Measurements from ENCODE around the gene FAM81B. TPM values are rescaled to one million over a fixed set of nuclear protein-coding genes. Genes with fewer than 3 reads are reported as not detected.

Gene FAM81B
- polyA plus RNA-seq, 1 donor = 0.39 TPM

- Histone ChIP-seq H3K27me3 (ENCODE audit: control insufficient read depth, insufficient read depth, low read length) (no peaks in the 10 kb centered on the region), H3K27ac (ENCODE audit: low read length) (no peak overlapping the region), H3K4me1 (ENCODE audit: control insufficient read depth, insufficient read depth, low read length) (no peaks in the 10 kb centered on the region), H3K36me3 (ENCODE audit: control insufficient read depth, insufficient read depth, low read length) (no peaks in the 10 kb centered on the region), H3K4me3 (ENCODE audit: low read length) (no peak overlapping the region), H3K9me3 (ENCODE audit: control insufficient read depth, low read depth, low read length) (no peaks in the 10 kb centered on the region)
- DNase-seq = no peak
- WGBS (ENCODE audit: insufficient coverage, low lambda C conversion rate) = no CpG with 5 or more reads among the region's 2 CpGs
These were observed 58.3 kb downstream of the FAM81B start for GRCh38 chr5:95449460-95449859.

- H3K27ac ChIP-seq (ENCODE audit: low read length) = no peak overlapping the region
- no peaks in the 10 kb centered on the region for H3K36me3 ChIP-seq (ENCODE audit: control insufficient read depth, insufficient read depth, low read length)
- WGBS (ENCODE audit: insufficient coverage, low lambda C conversion rate) = 75% methylated on average over 2 of the region's 2 CpGs
- H3K27me3 ChIP-seq (ENCODE audit: control insufficient read depth, insufficient read depth, low read length) = no peaks in the 10 kb centered on the region
- DNase-seq = no peak
- no peaks in the 10 kb centered on the region for H3K9me3 ChIP-seq (ENCODE audit: control insufficient read depth, low read depth, low read length)
- H3K4me1 ChIP-seq (ENCODE audit: control insufficient read depth, insufficient read depth, low read length) = no peaks in the 10 kb centered on the region
- no peak overlapping the region for H3K4me3 ChIP-seq (ENCODE audit: low read length)
These were observed 63.4 kb downstream of the FAM81B start for GRCh38 chr5:95454536-95454935.

GRCh38 chr5:95460665-95461064 is 69.5 kb downstream of the FAM81B start:
- DNase-seq = no peak
- Histone ChIP-seq H3K27me3 (ENCODE audit: control insufficient read depth, insufficient read depth, low read length) (no peaks in the 10 kb centered on the region), H3K4me1 (ENCODE audit: control insufficient read depth, insufficient read depth, low read length) (no peaks in the 10 kb centered on the region), H3K36me3 (ENCODE audit: control insufficient read depth, insufficient read depth, low read length) (peaks cover 16% of the 10 kb centered on the region), H3K4me3 (ENCODE audit: low read length) (no peak overlapping the region), H3K27ac (ENCODE audit: low read length) (no peak overlapping the region), H3K9me3 (ENCODE audit: control insufficient read depth, low read depth, low read length) (no peaks in the 10 kb centered on the region)
- WGBS (ENCODE audit: insufficient coverage, low lambda C conversion rate) = 86% methylated on average over 1 of the region's 2 CpGs

- peaks cover 31% of the 10 kb centered on the region for H3K36me3 ChIP-seq (ENCODE audit: control insufficient read depth, insufficient read depth, low read length)
- no CpG with 5 or more reads among the region's 1 CpG for WGBS (ENCODE audit: insufficient coverage, low lambda C conversion rate)
- DNase-seq = no peak
- no peaks in the 10 kb centered on the region for H3K27me3 ChIP-seq (ENCODE audit: control insufficient read depth, insufficient read depth, low read length)
- no peak overlapping the region for H3K4me3 ChIP-seq (ENCODE audit: low read length)
- H3K4me1 ChIP-seq (ENCODE audit: control insufficient read depth, insufficient read depth, low read length) = no peaks in the 10 kb centered on the region
- no peak overlapping the region for H3K27ac ChIP-seq (ENCODE audit: low read length)
- H3K9me3 ChIP-seq (ENCODE audit: control insufficient read depth, low read depth, low read length) = no peaks in the 10 kb centered on the region
These were observed 80.3 kb downstream of the FAM81B start for GRCh38 chr5:95471487-95471886.

GRCh38 chr5:95471942-95472341 is 80.8 kb downstream of the FAM81B start:
- no peak overlapping the region for H3K4me3 ChIP-seq (ENCODE audit: low read length)
- H3K9me3 ChIP-seq (ENCODE audit: control insufficient read depth, low read depth, low read length) = no peaks in the 10 kb centered on the region
- DNase-seq = no peak
- H3K27ac ChIP-seq (ENCODE audit: low read length) = no peak overlapping the region
- no peaks in the 10 kb centered on the region for H3K27me3 ChIP-seq (ENCODE audit: control insufficient read depth, insufficient read depth, low read length)
- no peaks in the 10 kb centered on the region for H3K4me1 ChIP-seq (ENCODE audit: control insufficient read depth, insufficient read depth, low read length)
- H3K36me3 ChIP-seq (ENCODE audit: control insufficient read depth, insufficient read depth, low read length) = peaks cover 29% of the 10 kb centered on the region

GRCh38 chr5:95484421-95484820 is 93.3 kb downstream of the FAM81B start:
- no peaks in the 10 kb centered on the region for H3K27me3 ChIP-seq (ENCODE audit: control insufficient read depth, insufficient read depth, low read length)
- WGBS (ENCODE audit: insufficient coverage, low lambda C conversion rate) = 100% methylated on average over 4 of the region's 7 CpGs
- peaks cover 60% of the 10 kb centered on the region for H3K36me3 ChIP-seq (ENCODE audit: control insufficient read depth, insufficient read depth, low read length)
- no peaks in the 10 kb centered on the region for H3K4me1 ChIP-seq (ENCODE audit: control insufficient read depth, insufficient read depth, low read length)
- H3K9me3 ChIP-seq (ENCODE audit: control insufficient read depth, low read depth, low read length) = peaks cover 27% of the 10 kb centered on the region
- H3K4me3 ChIP-seq (ENCODE audit: low read length) = no peak overlapping the region
- no peak for DNase-seq
- no peak overlapping the region for H3K27ac ChIP-seq (ENCODE audit: low read length)

GRCh38 chr5:95486191-95486590 is 95.0 kb downstream of the FAM81B start:
- peaks cover 63% of the 10 kb centered on the region for H3K36me3 ChIP-seq (ENCODE audit: control insufficient read depth, insufficient read depth, low read length)
- DNase-seq = no peak
- no peaks in the 10 kb centered on the region for H3K27me3 ChIP-seq (ENCODE audit: control insufficient read depth, insufficient read depth, low read length)
- WGBS (ENCODE audit: insufficient coverage, low lambda C conversion rate) = no CpG with 5 or more reads among the region's 2 CpGs
- H3K4me1 ChIP-seq (ENCODE audit: control insufficient read depth, insufficient read depth, low read length) = no peaks in the 10 kb centered on the region
- no peak overlapping the region for H3K27ac ChIP-seq (ENCODE audit: low read length)
- peaks cover 28% of the 10 kb centered on the region for H3K9me3 ChIP-seq (ENCODE audit: control insufficient read depth, low read depth, low read length)
- no peak overlapping the region for H3K4me3 ChIP-seq (ENCODE audit: low read length)

GRCh38 chr5:95487880-95488279 is 96.7 kb downstream of the FAM81B start:
- no peak overlapping the region for H3K27ac ChIP-seq (ENCODE audit: low read length)
- H3K36me3 ChIP-seq (ENCODE audit: control insufficient read depth, insufficient read depth, low read length) = peaks cover 58% of the 10 kb centered on the region
- H3K9me3 ChIP-seq (ENCODE audit: control insufficient read depth, low read depth, low read length) = peaks cover 28% of the 10 kb centered on the region
- H3K4me1 ChIP-seq (ENCODE audit: control insufficient read depth, insufficient read depth, low read length) = no peaks in the 10 kb centered on the region
- H3K27me3 ChIP-seq (ENCODE audit: control insufficient read depth, insufficient read depth, low read length) = no peaks in the 10 kb centered on the region
- DNase-seq = no peak
- H3K4me3 ChIP-seq (ENCODE audit: low read length) = no peak overlapping the region

Other genes starting within 250 kb of the FAM81B start
- 4.8 TPM for gene MCTP1, start 106.3 kb upstream of the FAM81B start, polyA plus RNA-seq
- gene SKIC3, start 163.6 kb downstream of the FAM81B start, polyA plus RNA-seq = 76.2 TPM
- 7.9 TPM for gene ARSK, start 163.7 kb downstream of the FAM81B start, polyA plus RNA-seq
- 0.90 TPM for gene GPR150, start 228.7 kb downstream of the FAM81B start, polyA plus RNA-seq

All from large intestine (tissue), 3 donors.